Measurements from ENCODE around the gene DBP. TPM values are rescaled to one million over a fixed set of nuclear protein-coding genes. Genes with fewer than 3 reads are reported as not detected.
A peak's percentile ranks its signal among the peaks of the same experiment; 100 is the strongest.

The DBP gene
- total and polyA plus RNA-seq, 2 of the 13 experiments (the other 11 are each of a cell fraction or from before 2014, with no cell fraction given) = 1.7 to 5.8 TPM

DNA sequence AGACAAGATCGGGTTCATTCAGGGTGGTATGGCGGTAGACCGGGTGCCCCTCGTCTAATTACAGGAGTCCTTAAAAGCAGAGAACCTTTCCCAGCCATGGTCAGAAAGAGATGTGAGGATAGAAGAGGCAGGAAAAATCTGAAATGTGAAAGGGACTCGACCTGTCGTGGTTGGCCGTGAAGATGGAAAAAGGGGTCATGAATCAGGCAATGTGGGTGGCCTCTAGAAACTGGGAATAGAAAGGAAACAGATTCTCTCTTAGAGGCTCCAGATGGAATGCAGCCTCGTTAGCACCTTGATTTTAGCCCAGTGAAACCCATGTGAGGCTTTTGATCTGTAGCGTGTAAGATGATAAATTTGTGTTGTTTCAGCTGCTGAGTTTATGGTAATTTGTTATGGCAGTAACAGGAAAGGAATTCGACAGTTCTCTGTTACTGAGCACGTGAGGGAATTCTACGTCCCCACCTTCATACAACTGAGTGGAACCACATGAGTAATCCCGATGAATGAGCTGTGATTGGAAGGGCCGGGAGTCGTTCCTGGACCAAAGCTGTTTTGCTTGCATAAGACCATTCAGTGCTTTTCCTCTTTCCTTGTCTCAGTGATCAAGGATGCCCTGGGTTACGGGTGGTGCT lies 19.8 kb upstream of the DBP start:
- H3K36me3 ChIP-seq (replicated peaks in 1 of 2; ENCODE audit: control insufficient read depth in 1 of 2, insufficient read depth in 2 of 2, low read length in 2 of 2) = no peaks in the 10 kb centered on the region
- FAIRE-seq = no peak
- POLR2A ChIA-PET = no interaction called here
- WGBS (ENCODE audit: low lambda C conversion rate) = 28% methylated on average over 15 of the region's 16 CpGs
- CTCF ChIA-PET (ENCODE audit: low intra/inter-chr PET ratio, low total read pairs) = no interaction called here
- no TSS peak for BruUV-seq (replicated peaks)
- H2AFZ ChIP-seq (ENCODE audit: low read length) = no peak overlapping the region
- peaks cover 2% of the 10 kb centered on the region; the same call in 1 of the 2 replicates for H3K4me1 ChIP-seq (ENCODE audit: insufficient read depth, low read length)
- in situ Hi-C loops (cut with HindIII; ENCODE audit: extremely low pct_ligation_motif_present, low pct_unique_long_range_greater_than_20kb) = no loop called here
- no peak for ATAC-seq
- H3K4me3 ChIP-seq (replicated peaks in 1 of 3; ENCODE audit: insufficient read depth in 1 of 3, low read depth in 2 of 3, low read length in 3 of 3) = no peak overlapping the region
- H3K4me2 ChIP-seq (ENCODE audit: low read depth, low read length) = no peak overlapping the region
- no peak for DNase-seq (ENCODE audit: low spot score)
- H3K9ac ChIP-seq (ENCODE audit: insufficient read depth, low read depth, low read length) = no peak overlapping the region
- no peaks in the 10 kb centered on the region for H3K79me2 ChIP-seq (ENCODE audit: insufficient read depth, low read length)
- H3K9me3 ChIP-seq (ENCODE audit: low read length) = no peaks in the 10 kb centered on the region
- intact Hi-C loops (cut with micrococcal nuclease; ENCODE audit: unreplicated experiment) = loop anchor here (1.0 kb wide), 1 partner anchor 34 kb away; no protein-coding TSS in a partner anchor
- H4K20me1 ChIP-seq (ENCODE audit: insufficient read depth, low read length) = no peaks in the 10 kb centered on the region
- TF ChIP-seq ZNF749 (CRISPR knock-in tag; IDR thresholded peaks at IDR 0.05; ENCODE audit: borderline replicate concordance) = no peak
- peak; percentile 71; the same call in 1 of the 2 replicates for TF ChIP-seq RFX5 (IDR thresholded peaks at IDR 0.05; ENCODE audit: low read depth, low read length)
- peak; percentile 65 for TF ChIP-seq BHLHE40 (IDR thresholded peaks at IDR 0.05; ENCODE audit: low read length)
- no peak overlapping the region for H3K27ac ChIP-seq (ENCODE audit: extremely low read length, insufficient read depth, low read length)
- H3K27me3 ChIP-seq (ENCODE audit: control insufficient read depth in 1 of 2, insufficient read depth in 2 of 2, low read length in 2 of 2) = no peaks in the 10 kb centered on the region

DNA sequence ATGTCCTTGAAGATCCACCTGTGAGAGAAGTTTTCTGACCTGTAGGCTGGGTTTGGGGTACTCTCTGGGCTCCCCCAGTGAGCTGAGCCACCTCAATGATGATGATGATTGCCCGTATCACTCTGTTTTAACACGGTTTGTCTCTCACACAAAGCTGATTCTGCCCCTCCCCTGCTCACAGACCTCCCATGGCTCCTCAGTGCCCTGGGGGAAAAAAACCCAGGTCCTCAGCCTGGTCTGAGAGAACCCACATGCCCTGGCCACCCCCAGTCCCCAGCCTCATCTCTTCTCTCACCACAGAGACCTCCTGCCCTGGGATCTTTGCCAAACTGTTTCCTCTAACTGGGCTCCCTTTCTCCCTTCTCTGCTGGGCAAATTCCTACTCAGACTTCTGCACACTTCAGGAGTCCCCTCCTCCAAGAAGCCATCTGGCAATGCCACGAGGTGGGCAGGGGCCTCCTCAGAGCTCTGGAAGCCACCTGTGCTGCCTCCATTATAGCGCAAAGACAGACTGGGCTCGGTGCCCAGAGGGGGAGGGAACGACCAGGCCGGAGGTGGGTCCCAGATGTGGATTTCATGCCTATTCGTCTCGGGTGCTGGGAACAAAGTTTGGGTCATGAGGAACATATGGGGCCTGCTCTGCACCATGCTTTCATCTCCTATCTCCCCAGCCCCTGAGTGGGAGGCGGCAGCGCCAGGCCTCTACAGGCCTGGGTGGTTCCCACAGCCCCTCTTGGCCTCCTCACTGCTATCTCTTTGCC lies 17.3 kb upstream of the DBP start:
- H4K20me1 ChIP-seq (ENCODE audit: insufficient read depth, low read length) = no peaks in the 10 kb centered on the region
- no TSS peak for BruUV-seq (replicated peaks)
- no peak overlapping the region for H3K27ac ChIP-seq (ENCODE audit: extremely low read length, insufficient read depth, low read length)
- TF ChIP-seq HNF4G (IDR thresholded peaks at IDR 0.05; ENCODE audit: borderline replicate concordance, low read depth, low read length) (no peak), HNF4G (CRISPR knock-in tag; IDR thresholded peaks at IDR 0.05; ENCODE audit: borderline replicate concordance, low read depth) (no peak), CBX2 (IDR thresholded peaks at IDR 0.05; ENCODE audit: low read depth, low read length) (no peak), CBX2 (CRISPR knock-in tag; IDR thresholded peaks at IDR 0.05; ENCODE audit: low read depth) (no peak), ZNF713 (CRISPR knock-in tag; IDR thresholded peaks at IDR 0.05) (no peak), ZNF850 (CRISPR knock-in tag; conservative IDR thresholded peaks at IDR 0.05) (no peak), ZNF616 (CRISPR knock-in tag; IDR thresholded peaks at IDR 0.05; ENCODE audit: low read depth) (no peak), CBFB (CRISPR knock-in tag; IDR thresholded peaks at IDR 0.05) (no peak), SAFB2 (CRISPR knock-in tag; IDR thresholded peaks at IDR 0.05; ENCODE audit: borderline replicate concordance, low read depth) (no peak), AHR (CRISPR knock-in tag; IDR thresholded peaks at IDR 0.05) (no peak)
- TF ChIP-seq, protein P1, sequence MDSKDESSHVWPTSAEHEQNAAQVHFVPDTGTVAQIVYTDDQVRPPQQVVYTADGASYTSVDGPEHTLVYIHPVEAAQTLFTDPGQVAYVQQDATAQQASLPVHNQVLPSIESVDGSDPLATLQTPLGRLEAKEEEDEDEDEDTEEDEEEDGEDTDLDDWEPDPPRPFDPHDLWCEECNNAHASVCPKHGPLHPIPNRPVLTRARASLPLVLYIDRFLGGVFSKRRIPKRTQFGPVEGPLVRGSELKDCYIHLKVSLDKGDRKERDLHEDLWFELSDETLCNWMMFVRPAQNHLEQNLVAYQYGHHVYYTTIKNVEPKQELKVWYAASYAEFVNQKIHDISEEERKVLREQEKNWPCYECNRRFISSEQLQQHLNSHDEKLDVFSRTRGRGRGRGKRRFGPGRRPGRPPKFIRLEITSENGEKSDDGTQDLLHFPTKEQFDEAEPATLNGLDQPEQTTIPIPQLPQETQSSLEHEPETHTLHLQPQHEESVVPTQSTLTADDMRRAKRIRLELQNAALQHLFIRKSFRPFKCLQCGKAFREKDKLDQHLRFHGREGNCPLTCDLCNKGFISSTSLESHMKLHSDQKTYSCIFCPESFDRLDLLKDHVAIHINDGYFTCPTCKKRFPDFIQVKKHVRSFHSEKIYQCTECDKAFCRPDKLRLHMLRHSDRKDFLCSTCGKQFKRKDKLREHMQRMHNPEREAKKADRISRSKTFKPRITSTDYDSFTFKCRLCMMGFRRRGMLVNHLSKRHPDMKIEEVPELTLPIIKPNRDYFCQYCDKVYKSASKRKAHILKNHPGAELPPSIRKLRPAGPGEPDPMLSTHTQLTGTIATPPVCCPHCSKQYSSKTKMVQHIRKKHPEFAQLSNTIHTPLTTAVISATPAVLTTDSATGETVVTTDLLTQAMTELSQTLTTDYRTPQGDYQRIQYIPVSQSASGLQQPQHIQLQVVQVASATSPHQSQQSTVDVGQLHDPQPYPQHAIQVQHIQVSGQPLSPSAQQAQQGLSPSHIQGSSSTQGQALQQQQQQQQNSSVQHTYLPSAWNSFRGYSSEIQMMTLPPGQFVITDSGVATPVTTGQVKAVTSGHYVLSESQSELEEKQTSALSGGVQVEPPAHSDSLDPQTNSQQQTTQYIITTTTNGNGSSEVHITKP (CRISPR knock-in tag; IDR thresholded peaks at IDR 0.05; ENCODE audit: low read depth) = no peak

More for the DNA sequence above, 17.3 kb upstream of the DBP start:
- H3K4me3 ChIP-seq (replicated peaks in 1 of 3; ENCODE audit: insufficient read depth in 1 of 3, low read depth in 2 of 3, low read length in 3 of 3) = no peak overlapping the region
- no peaks in the 10 kb centered on the region for H3K27me3 ChIP-seq (ENCODE audit: control insufficient read depth in 1 of 2, insufficient read depth in 2 of 2, low read length in 2 of 2)
- no peak for DNase-seq (ENCODE audit: low spot score)
- ATAC-seq = no peak
- peaks cover 15% of the 10 kb centered on the region for H3K4me1 ChIP-seq (ENCODE audit: insufficient read depth, low read length)
- intact Hi-C loops (cut with micrococcal nuclease; ENCODE audit: unreplicated experiment) = no loop called here
- peak overlapping the region; percentile 21 for H3K4me2 ChIP-seq (ENCODE audit: low read depth, low read length)
- ChIA-PET POLR2A (no interaction called here), CTCF (ENCODE audit: low intra/inter-chr PET ratio, low total read pairs) (no interaction called here)
- no peaks in the 10 kb centered on the region for H3K79me2 ChIP-seq (ENCODE audit: insufficient read depth, low read length)
- FAIRE-seq = no peak
- in situ Hi-C loops (cut with HindIII; ENCODE audit: extremely low pct_ligation_motif_present, low pct_unique_long_range_greater_than_20kb) = no loop called here
- no peaks in the 10 kb centered on the region for H3K36me3 ChIP-seq (replicated peaks in 1 of 2; ENCODE audit: control insufficient read depth in 1 of 2, insufficient read depth in 2 of 2, low read length in 2 of 2)
- 10% methylated on average over 10 of the region's 11 CpGs for WGBS (ENCODE audit: low lambda C conversion rate)
- no peaks in the 10 kb centered on the region for H3K9me3 ChIP-seq (ENCODE audit: low read length)
- no peak overlapping the region for H2AFZ ChIP-seq (ENCODE audit: low read length)
- no peak overlapping the region for H3K9ac ChIP-seq (ENCODE audit: insufficient read depth, low read depth, low read length)

Data from HepG2 (cell line).